ENCODE results near the gene HSPA9.

Gene HSPA9

DNA sequence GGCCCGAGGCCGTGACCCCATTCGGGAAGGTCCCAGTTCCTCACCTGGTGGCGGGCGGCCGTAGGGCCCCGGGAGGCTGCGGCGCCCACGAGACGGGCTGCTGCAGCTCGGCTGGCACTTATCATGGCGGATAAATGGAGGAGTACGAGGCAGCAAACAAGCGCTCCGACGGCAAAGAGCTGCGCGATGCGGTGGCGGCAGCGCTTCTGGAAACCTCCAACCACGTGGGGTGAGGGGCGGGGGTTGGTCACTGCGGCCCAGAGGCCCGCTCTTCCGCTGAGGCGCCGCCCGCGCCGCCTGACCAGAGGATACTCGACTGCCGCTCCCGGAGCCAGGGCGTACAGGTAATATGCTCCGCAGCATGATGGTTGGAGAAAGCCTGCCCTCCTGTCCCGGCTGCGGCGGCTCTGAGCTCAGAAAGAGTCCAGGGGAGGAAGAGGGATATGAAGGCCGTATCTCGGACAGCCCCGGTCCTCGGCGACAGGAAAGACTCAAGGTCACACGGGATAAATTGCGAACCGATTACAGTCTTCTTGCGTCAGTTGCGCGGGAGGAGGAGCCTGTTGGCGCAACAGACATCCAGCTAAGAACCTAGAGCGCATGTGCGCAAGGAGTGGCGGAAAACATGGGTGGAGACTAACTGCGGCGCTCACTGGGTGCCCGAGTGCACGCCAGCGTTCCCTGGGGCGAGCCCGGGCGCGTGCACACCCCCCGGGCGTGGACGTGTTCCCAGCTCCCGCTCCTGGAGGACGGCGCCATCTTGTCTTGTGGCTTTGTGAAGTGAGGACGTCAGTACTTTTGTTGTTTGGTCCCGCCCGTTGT, at the start of gene HSPA9:
Gene HSPA9 (minus strand): TSS at position 208 of the 822 bp plus-strand sequence. CDS start 83 bp downstream, at position 125.
- in situ Hi-C loops (cut with MboI; ENCODE audit: low sequenced_read_pairs), result no loop called here

DNA sequence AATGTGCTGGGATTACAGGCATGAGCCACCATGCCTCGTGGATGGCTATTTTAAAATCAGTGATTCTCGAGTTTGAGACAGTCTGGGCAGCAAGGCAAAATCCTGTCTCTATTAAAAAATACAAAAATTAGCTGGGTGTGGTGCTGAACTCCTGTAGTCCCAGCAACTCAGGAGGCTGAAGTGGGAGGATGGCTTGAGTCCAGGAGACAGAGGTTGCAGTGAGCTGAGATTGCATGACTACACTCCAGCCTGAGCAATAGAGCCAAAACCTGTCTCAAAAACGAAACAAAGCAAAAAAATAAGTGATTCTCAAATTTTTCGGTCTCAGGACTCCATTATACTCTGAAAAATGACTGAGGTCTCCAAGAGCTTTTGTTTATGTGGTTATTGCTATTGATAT, 47.9 kb upstream of the HSPA9 start:
- in situ Hi-C loops (cut with MboI; ENCODE audit: low sequenced_read_pairs), result no loop called here

DNA sequence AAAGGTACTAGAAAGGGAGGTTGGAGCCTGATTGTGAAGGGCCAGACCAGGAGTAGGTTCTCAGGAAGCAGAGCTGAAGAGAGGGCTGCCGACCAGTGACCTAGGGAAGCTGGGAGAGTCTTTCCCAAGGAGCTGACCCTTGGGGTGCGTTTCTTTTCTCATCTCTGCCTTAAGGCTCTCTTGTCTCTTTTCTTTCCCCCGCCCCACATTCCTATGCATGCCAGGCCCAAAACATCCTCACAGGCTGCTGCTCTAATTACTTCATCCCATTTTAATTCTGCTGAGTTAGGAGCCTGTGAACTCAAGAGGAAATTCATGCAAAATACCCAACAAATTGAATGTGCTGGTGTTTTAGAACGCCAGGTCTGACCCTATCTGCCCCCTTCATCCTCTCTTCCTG, 46.9 kb upstream of the HSPA9 start:
- in situ Hi-C loops (cut with MboI; ENCODE audit: low sequenced_read_pairs), result no loop called here

DNA sequence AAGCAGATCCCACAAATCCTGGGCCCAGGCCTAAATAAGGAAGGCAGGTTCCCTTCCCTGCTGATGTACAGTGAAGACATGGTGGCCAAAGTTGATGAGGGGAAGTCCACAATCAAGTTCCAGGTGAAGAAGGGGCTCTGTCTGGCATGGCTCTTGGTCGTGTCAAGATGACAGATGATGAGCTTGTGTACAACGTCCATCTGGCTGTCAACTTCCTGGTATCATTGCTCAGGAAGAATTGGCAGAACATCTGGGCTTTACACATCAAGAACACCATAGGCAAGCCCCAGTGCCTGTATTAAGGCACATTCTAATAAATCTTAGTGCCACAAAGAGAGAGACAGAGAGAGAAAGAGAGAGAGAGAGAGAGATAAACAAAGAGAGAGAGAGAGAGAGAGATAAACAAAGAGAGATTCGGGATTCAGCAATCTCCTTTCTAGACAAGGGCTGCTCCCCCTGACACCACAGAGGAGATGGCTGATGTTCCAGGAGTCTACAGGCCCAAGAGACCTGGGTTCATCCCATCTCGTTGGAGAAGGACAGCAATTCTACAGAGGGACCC, 45.5 kb upstream of the HSPA9 start:
- in situ Hi-C loops (cut with MboI; ENCODE audit: low sequenced_read_pairs), result no loop called here

DNA sequence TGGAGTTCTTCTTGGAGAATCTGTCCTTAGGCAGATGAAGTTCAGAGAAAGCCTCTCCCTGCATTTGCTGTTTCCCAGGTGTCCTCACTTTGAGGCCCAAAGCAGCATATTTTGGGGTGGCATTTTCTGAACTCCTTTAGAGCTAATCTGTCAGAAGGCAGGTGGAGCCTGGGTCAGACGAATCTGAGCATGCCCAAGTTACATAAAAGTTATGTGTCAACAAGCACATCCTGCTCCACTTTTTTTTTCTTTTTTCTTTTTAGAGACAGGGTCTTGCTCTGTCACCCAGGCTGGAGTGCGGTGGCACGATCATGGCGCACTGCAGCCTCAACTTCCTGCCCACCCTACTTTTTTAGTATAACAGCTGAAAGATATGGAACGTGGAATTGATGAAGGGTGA, 41.3 kb upstream of the HSPA9 start:
- in situ Hi-C loops (cut with MboI; ENCODE audit: low sequenced_read_pairs), result no loop called here

DNA sequence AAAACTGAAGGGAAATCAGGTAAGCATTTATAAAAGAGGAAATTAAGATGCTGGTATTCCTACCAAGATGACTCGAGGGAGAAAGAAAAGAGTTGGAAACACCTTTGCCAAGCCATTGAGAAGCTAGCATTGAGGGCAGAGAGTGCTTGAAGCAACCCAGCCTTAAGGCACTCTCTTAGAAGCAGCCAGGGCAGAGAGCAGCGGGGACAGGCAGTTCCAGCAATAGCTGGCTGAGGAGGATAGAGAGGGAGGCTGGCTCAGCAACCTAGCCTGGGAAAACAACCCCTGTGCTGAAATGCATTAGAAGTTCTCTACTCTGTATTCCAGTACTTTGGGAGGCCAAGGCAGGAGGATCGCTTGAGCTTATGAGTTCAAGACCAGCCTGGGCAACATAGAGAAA, 40.3 kb upstream of the HSPA9 start:
- in situ Hi-C loops (cut with MboI; ENCODE audit: low sequenced_read_pairs), result no loop called here

DNA sequence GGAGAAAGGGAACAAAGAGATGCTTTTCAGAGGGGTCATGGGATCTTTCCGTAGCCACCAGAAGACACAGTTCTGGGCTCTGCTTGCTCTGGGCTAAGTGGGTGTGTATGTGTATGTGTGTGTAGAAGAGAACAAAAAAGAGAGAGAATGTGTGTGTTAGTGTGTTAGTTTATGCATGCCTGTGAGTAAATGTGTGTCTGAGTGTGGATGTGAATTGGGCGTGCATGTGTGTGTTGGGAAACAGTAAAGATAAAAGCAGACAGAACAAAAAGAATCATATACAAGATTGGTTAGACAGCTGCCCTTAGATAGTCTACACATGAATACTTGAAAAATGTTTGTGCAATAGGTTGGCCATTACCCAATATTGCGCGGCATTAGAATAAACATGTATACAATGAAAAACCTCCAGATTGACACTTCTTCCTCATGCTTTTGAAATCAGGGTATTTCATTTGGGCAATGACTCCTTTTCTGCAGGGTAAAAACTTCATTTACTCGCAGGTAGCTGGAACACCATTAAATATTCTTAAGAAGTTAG, 36.5 kb upstream of the HSPA9 start:
- in situ Hi-C loops (cut with MboI; ENCODE audit: low sequenced_read_pairs), result no loop called here

DNA sequence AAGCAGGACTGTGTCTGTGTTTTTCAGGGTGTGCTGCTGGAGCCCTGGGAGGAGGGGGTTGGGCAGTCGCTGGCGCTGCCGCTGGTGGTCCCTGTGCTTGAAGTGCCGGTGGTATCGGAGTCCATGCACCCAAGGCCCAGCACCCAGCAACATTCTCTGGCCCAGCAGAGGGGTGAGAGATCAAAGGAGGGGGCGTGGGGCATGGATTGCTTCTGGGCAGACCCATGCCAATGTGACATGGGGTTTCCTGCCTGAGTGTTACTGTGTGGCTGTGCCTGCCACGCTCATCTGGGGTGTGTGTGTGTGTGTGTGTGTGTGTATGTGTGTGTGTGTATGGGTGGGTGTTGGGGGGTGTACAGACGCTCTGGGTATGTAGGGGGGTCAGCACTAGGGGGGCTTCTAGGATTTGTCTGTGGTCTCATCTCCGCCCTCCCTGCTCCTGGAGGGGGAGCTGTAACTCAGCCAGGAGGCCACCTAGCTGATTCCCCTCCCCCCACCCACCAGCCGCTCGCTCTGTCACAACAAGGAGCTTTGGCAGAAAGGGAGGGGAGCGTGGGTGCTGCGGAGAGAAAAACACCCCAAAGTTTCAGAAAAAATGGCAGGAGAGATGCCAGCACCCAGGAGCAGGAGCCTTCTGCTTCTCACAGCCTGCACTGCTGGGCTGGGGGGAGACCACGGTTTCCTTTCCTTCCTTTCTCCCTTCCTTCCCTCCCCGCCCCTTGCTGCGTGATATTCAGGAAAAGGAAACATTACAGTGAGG, 35.9 kb upstream of the HSPA9 start:
- in situ Hi-C loops (cut with MboI; ENCODE audit: low sequenced_read_pairs), result no loop called here

DNA sequence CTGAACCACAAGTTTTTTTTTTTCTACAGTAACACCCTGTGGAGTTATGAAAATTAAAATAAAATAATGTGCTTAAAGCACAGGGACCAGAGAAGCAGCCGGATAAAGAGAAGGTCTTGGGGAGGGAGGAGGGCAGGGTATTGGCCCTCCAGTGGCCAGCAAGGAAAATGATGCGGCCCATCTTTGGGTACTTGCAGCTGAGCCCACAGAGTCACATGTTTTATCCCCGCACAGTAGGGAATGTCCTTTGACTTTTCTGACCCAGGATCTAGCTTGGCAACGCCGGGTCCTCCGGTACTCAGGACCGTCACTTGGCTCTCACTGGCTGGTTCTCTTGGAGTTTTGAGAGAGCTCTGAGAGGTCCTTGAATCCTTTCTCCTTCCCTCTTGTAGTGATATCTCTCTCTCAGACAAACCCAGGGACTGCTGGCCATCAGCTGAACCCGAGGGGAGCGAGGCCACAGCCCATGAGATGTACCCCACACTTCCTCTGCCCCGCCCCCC, 35.3 kb upstream of the HSPA9 start:
- in situ Hi-C loops (cut with MboI; ENCODE audit: low sequenced_read_pairs), result no loop called here

DNA sequence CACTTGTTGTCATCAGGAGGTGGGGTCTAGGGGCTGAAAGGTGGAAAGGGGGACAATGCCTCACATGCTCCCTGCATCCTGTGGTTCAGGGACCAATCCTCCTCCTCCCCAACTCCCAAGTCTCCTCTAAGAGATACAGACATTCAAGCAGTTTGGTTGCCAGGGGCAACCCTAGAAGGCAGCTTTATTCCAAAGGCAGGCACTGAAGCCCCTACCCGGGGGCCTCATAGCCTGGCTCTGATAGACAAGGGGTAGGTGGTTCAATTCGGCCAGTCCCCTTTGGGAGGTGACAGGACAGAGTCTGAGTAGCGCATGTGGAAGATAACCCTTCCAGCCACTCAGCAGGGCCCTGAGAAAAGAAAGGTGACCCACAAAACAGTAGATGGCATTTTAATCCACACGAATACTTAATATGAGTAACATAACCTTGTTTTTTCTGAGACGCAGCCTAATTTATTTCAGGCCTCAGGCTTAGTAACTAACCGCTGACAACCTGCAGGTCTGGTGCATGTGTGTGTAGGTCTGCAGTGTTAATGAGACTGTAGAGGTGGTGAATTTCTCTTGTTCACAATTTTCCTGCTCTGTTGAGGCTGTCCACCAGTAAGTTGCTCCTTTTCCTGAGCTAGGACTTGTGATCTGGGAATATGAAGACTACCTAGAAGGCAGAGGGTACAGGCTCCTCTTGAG, 31.3 kb upstream of the HSPA9 start:
- in situ Hi-C loops (cut with MboI; ENCODE audit: low sequenced_read_pairs), result no loop called here

DNA sequence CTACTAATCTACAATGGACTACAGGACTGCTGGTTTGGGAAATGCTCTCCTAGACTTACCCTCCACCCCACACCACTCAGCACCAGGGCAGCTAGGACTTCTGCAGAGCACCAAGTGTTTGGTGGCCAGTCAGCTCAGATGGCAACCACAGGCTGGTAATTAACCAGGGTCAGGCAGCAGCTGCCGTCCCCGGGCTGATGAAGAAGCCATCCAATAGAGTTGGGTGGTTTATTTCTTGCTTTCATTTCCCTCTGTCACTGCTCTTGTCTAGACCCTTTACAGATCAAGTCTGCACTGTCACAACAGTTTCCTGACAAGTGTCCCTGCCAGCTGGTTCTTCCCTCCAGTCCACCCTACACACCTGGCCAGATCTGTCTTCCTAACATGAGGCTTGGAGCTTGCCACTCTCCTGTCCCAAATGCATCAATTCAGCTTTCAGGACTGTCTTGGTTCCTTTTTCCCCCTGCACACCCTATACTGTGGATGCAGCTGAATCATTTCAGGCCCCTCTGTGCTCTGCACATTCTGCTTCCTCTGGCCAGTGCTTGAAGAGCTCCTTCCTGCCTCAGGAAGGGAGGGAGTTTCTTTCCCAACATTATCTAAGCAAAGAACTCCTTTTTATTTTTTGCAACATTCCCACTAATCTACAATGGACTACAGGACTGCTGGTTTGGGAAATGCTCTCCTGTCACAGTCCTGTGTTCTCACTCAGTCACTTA, 30.2 kb upstream of the HSPA9 start:
- in situ Hi-C loops (cut with MboI; ENCODE audit: low sequenced_read_pairs), result no loop called here

DNA sequence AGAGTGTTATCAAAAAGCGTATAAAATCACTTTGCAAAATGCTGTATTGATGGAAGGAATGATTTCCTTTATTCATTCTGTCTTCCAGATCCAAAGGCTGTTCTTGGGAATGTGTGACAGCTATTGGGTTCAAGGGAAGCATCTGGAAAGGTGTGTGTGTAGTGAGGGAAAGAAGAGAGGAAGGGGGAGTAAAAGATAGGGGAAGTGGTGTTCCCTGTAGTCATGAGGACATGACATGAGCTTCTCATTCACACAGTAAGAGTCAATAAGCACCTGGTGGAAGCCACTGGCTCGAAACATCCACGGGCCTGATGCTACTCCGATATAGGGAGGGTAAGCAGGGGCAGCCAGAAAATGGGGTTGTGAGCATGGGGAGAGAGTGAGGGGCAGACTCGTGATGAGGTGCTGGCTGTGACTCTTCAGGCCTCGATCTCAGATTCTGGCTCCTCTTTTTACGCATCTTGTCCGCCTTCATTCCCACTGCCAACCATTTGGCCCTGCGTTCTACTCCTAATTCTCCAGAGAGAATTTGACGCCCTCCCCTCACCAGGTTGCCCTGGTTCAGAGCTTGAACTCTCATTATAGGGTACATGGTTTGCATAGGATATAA, 29.1 kb upstream of the HSPA9 start:
- in situ Hi-C loops (cut with MboI; ENCODE audit: low sequenced_read_pairs), result no loop called here

DNA sequence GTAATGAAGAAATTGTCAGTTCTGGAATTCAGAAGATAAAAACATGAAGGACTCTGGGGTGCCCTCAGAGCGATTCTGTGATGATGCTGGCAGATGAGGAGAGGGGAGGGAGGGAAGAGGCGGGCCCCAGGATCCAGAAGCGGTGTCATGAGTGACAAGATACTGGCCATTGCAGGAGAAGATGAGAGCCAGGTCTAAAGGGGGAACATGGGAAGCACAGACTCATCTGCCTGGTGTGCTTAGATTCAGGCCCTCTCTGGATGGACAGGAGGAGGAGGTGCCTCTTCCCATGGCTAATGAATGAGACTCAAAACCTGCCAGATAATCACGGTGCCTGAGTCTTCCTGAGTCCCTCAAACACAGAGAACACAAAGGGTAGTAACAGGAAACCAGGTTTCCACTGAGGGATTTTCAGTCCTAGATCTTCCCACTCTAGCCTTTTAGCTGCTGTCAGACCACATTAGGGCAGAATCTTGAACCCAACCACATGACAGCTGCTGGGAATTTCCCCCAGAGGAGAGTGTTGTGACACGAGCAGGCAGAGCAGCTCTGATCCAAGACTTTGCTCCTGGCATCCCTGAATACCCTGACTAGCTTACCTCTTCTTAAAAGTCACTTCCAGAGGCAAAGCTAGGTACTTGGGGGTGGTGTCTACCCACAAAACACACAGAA, 28.2 kb upstream of the HSPA9 start:
- in situ Hi-C loops (cut with MboI; ENCODE audit: low sequenced_read_pairs), result no loop called here

DNA sequence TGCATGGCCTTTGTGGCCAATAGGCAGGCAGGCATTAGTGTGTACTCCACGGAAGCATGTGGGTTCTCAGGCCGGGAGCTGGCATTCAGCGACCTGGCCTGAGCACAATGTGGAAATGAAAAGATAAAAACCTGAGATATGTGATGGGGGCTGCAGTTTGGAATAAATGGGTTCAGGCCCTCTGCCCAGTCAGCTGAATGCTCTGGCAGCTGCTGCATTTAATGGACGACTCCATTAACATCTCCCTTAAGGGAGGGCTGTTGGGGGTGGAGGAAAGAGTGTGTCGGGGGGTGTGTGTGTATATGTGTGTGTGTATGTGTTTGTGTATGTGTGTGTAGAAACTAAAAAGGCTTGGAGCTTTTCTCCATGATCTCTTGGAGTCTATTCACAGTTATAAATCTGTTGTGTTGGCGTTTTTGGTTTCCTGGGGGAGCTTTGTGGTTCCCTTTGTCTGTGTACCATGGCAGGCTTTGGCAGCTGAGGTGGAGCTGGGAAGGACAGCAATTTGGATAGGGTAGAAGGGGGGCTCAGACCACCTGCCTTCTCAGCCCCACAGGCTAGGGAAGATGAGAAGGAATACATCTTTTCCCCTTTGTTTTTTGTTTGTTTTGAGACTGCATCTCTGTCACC, 27.3 kb upstream of the HSPA9 start:
- in situ Hi-C loops (cut with MboI; ENCODE audit: low sequenced_read_pairs), result no loop called here

DNA sequence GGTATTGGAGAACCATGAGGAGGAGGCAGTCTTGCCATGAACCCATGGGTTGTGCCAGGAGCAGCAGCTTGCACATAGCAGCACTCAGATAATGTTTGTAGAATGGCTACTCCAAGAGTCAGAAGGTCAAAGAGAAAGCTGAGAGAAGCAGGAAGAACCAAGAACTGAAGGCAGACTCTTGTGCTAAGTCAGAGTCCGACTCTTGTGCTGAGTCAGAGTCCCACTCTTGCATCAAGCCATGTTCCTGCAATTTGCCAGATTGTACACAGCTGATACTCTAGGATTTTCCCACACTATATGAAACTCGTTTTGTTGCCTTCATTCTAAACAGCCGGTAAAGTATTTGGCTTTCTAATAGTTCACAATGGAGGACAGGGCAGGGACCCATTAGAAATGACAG, 26.2 kb upstream of the HSPA9 start:
- in situ Hi-C loops (cut with MboI; ENCODE audit: low sequenced_read_pairs), result no loop called here

DNA sequence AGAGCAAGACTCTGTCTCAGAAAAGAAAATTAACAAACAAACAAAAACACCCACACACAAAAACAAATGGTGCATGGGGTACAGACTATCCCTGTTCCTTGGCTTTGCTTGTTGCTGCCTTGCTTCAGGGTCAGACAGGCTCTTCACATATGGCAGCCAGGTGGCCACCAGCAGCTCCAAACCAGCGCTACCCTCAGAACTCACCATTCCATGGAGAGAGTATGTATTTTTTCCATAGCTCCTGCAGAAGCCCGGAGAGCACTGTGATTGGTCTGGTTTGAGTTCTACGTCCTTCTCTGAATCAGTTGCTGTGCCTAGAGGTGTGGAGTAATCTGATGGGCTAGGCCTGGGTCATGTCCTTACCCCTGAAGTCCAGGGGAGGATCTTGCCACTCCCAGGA, 25.2 kb upstream of the HSPA9 start:
- in situ Hi-C loops (cut with MboI; ENCODE audit: low sequenced_read_pairs), result no loop called here

DNA sequence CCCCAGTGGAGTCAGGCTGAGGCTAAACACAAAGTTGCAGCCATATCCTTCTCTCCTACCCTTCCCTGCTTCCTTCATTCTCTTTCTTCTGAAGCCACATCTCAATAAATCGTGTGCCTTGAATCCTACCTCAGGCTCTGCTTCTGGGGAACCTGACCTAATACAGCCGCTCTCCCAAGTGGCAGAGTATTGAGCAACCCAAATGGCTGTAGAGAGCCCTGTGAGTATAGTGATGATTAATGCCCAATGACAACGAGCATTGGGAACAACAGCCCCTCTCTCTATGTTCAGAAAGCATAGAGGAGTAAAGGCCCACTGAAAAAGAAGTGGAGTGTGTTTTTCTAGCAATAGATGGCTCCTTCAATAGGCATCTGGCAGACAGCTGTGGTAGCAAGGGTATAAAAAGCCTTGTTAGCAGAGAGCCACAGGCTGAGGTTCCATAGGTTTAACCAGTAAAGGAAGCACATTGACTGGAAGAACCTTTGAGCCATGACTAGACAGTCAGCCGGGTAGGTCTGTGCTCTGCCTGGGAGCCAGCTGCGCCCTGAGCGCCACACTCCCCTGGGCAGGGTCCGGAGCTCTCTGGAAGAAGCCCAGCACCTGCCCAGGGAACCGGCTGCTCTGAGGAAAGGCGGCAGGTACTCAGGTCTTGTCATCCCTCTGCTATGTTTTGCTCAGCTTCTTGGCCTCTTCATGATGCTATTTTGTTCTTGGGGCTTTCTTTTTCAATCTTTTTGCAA, 22.6 kb upstream of the HSPA9 start:
- in situ Hi-C loops (cut with MboI; ENCODE audit: low sequenced_read_pairs), result no loop called here

Data from hTERT RPE-1 (cell line).